Adrenal gland (tissue), 5 donors: Measurements from ENCODE around the gene IQGAP3.
A peak's percentile ranks its signal among the peaks of the same experiment; 100 is the strongest.

ENCODE experiments used
- CTCF ChIP-seq, 6 experiments: fragments of 450-650 bp in 4 of 6; fragments of 200-600 bp in 2 of 6; sonication (generic) in 1 of 6; IDR thresholded peaks; 1 replicate in 5 of 6; 2 replicates in 1 of 6; pipeline versions ENCODE4 v1.5.1 to v1.8.0; 2016 to 2021; ENCODE audit warnings: antibody characterized with exemption in 6 of 6, mild to moderate bottlenecking in 2 of 6, moderate library complexity in 1 of 6
- POLR2A ChIP-seq, 2 donors: fragments of 450-650 bp; IDR thresholded peaks; one replicate each; pipeline ENCODE4 v1.6.1; 2017; ENCODE audit warnings: antibody characterized with exemption in 2 of 2, mild to moderate bottlenecking in 2 of 2, moderate library complexity in 1 of 2
- donor health status: DM: no; HTN: no; CAD: no.

- TF ChIP-seq CTCF (IDR thresholded peaks at IDR 0.05) (no peak), POLR2A (IDR thresholded peaks at IDR 0.05) (peak in 1 of 2 donors; percentile 66)
Measured at GRCh38 chr1:156498432-156499193, 73.8 kb downstream of the IQGAP3 start.
